Spinal cord (tissue), 10 donors: ENCODE measurements around the gene SAMD10. TPM values are rescaled to one million over a fixed set of nuclear protein-coding genes. Genes with fewer than 3 reads are reported as not detected.
"Not testable (repeated sequence)": the region's sequence is repeated elsewhere in the genome, so short reads cannot be mapped to it uniquely, and the experiment has no call there.

ENCODE experiments used
- DNase-seq, 6 donors: peaks; one replicate each; pipeline versions ENCODE4 v3.0.0 to v3.0.0-alpha.2; 2013 to 2015; ENCODE audit warnings: low spot score in 6 of 6, low read depth in 4 of 6
- H3K27ac ChIP-seq: one replicate; pipeline ENCODE4 v1.5.1; 2013; ENCODE audit warnings: low read depth, low read length, control low read depth
- H3K27me3 ChIP-seq: one replicate; pipeline ENCODE4 v1.6.1; 2013; ENCODE audit warnings: low read length; ENCODE audit not compliant: control insufficient read depth, insufficient read depth
- H3K36me3 ChIP-seq: one replicate; pipeline ENCODE4 v1.6.1; 2013; ENCODE audit warnings: low read length; ENCODE audit not compliant: control insufficient read depth, insufficient read depth
- H3K4me1 ChIP-seq: one replicate; pipeline ENCODE4 v1.6.1; 2013; ENCODE audit warnings: low read length; ENCODE audit not compliant: control insufficient read depth, insufficient read depth
- H3K4me3 ChIP-seq: one replicate; pipeline ENCODE4 v1.5.1; 2013; ENCODE audit warnings: low read depth, low read length, control low read depth
- H3K9me3 ChIP-seq: one replicate; pipeline ENCODE4 v1.6.1; 2013; ENCODE audit warnings: low read length; ENCODE audit not compliant: control insufficient read depth, insufficient read depth
- WGBS: methylation state at CpG from one replicate; pipeline ENCODE4 v1.1.5; 2013; ENCODE audit warnings: missing lambda C conversion rate; ENCODE audit not compliant: insufficient coverage; 5-methylcytosine and 5-hydroxymethylcytosine counted together
- polyA plus RNA-seq, 2 donors: library from polyadenylated mRNA; unstranded; fragments of 120-200 nt; gene quantifications; one replicate each; pipeline ENCODE4 v1.2.1, GENCODE V29; 2013; ENCODE audit not compliant: insufficient read length in 2 of 2
- total RNA-seq, 2 donors: library from RNA; depleted of rRNA in 1 of 2; stranded (reverse); fragments of 120-200 nt in 1 of 2; fragments of >200 nt in 1 of 2; gene quantifications; one replicate each; pipeline versions ENCODE4 v1.2.3 to v1.2.4, GENCODE V29; 2013 to 2014
- donor health status: healthy.

SAMD10 gene
- total and polyA plus RNA-seq, 4 donors, result 6.9 to 42.9 (median 24.1) TPM

DNA sequence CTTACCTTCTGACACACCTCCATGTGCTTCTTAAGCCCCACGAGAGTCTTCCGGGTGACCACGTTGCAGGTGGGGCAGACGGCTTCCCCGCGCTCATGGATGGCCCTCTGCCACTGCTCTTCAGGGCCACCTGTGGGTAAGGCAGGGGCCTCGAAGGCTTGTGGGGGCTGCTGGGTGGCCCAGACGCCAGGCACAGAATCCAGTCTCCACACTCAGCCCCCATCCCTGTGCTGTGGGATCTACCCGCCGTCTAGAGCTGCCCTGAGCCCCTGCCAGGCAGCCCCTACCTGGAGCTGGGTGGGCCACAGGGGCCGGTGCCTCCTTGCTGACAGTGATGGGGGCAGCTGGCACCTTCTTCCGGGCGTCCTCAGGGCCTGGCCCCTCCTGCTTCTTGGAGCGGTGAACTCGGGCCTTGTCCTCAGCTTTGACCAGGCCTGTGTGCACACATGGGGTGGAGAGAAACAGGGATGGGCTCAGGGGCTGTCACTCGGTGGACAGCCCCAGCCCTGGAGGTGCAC is 15.6 kb downstream of the SAMD10 start:
- H3K27me3 ChIP-seq, result no peaks in the 10 kb centered on the region
- H3K36me3 ChIP-seq, result peaks cover 89% of the 10 kb centered on the region
- H3K4me3 ChIP-seq, result no peak overlapping the region
- no peak for DNase-seq
- H3K27ac ChIP-seq, result no peak overlapping the region
- peaks cover 10% of the 10 kb centered on the region for H3K4me1 ChIP-seq
- H3K9me3 ChIP-seq, result no peaks in the 10 kb centered on the region
- WGBS, result 92% methylated on average over 15 of the region's 16 CpGs

DNA sequence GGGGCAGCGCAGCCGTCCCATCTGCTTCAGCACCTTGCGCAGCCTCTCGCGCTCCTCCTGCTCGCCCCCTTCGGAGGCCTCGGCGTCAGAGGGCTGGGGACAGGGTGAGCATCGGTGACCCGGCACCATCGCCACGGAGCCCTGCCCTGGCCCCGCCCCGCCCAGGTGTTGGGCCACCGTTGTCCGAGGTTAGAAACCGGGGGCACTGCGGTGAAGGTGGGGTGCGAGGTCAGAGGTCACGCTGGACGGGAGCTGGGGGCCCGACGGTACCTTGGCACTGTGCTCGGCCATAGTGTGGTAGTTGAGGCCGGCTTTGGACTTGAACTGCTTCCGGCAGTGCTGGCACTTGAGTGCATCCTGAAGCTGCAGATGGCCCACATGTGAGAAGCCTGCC is 16.1 kb downstream of the SAMD10 start:
- Histone ChIP-seq H3K4me3 (no peak overlapping the region), H3K27ac (no peak overlapping the region), H3K4me1 (peaks cover 5% of the 10 kb centered on the region), H3K36me3 (peaks cover 89% of the 10 kb centered on the region), H3K27me3 (no peaks in the 10 kb centered on the region), H3K9me3 (no peaks in the 10 kb centered on the region)
- no peak for DNase-seq
- WGBS, result 96% methylated on average over 27 of the region's 27 CpGs

DNA sequence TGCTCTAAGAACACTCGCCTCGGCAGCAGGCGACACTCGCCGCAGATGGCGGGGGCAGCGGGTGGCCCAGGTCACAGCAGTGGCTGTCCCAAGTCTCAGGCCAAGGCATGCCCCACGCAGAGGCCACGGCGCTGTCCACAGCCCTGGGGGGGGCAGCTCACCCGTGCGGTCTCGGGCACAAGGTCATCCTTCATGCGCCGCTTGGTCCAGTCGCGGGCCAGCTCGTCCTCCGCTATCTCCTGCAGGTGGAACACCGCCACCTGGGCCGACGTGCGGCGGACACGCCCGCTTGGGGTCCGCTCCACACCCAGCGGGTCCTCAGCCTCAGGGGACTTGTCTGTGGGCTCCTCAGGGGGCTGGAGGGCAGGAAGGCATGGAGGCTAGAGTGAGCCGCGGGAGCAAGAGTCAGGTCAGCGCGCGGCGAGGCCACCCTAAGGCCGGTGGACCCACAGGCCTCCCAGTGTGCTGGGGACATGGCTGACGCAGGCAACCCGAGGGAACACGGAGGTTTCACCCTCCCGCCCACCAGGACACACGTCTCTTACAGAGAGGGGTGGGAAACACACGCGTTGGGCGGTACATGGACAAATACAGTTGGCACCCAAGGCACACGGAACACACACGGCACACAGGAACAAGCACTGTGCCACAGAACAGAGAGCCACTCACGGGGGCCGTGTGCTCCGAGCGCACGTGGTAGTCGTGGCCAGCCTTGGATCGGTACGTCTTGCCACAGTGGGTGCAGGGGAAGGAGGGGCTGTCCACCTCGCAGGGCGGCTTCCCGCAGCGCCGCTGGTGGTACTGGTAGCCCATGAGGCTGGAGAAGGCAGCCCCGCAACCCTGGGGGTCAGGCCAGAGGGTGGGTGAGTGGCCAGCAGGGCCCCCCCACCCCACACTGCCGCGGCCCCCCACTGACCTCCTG is 16.8 kb downstream of the SAMD10 start:
- DNase-seq, result no peak
- Histone ChIP-seq H3K4me3 (no peak overlapping the region), H3K9me3 (no peaks in the 10 kb centered on the region), H3K36me3 (peaks cover 89% of the 10 kb centered on the region), H3K4me1 (peaks cover 5% of the 10 kb centered on the region), H3K27ac (no peak overlapping the region), H3K27me3 (no peaks in the 10 kb centered on the region)
- WGBS, result 94% methylated on average over 52 of the region's 61 CpGs

DNA sequence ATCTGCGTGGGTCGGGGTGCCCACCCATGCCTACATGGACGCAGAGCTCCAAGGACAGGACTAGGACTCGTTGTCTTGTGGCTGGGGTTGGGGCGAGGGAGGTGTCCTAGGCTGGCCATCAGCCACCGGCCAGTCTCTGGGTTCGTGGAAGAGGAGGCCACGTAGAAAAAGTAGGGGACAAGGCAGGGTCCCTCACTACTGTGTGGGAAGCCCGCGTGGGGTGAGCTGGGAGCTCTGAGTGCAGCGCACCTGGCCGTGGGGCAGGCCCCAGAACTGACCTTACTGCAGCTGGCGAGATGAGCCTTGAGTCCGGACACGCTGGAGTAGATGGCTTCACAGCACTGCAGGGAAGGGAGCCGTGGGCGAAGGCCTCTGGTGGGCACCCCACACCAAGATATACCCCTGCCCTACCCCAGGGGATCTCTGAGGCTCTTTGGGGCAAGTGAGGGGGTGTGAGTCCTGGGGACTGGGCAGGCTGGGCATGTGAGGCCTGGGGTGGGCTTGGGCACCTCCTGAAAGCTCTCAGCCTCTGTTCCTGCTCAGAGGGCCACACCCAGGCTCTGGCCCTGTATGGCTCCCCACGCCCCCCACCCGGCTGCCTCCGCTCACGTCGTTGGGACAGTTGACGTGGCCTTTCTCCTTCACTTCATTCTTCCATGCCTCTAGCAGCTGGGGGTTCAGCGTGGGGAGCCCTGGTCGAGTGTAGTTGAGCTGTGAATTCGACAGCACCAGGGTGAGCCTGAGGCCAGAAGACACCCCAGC is 17.6 kb downstream of the SAMD10 start:
- Histone ChIP-seq H3K27ac (no peak overlapping the region), H3K4me1 (peaks cover 13% of the 10 kb centered on the region), H3K9me3 (no peaks in the 10 kb centered on the region), H3K27me3 (no peaks in the 10 kb centered on the region), H3K36me3 (peaks cover 85% of the 10 kb centered on the region), H3K4me3 (no peak overlapping the region)
- DNase-seq, result no peak
- 94% methylated on average over 24 of the region's 26 CpGs for WGBS

DNA sequence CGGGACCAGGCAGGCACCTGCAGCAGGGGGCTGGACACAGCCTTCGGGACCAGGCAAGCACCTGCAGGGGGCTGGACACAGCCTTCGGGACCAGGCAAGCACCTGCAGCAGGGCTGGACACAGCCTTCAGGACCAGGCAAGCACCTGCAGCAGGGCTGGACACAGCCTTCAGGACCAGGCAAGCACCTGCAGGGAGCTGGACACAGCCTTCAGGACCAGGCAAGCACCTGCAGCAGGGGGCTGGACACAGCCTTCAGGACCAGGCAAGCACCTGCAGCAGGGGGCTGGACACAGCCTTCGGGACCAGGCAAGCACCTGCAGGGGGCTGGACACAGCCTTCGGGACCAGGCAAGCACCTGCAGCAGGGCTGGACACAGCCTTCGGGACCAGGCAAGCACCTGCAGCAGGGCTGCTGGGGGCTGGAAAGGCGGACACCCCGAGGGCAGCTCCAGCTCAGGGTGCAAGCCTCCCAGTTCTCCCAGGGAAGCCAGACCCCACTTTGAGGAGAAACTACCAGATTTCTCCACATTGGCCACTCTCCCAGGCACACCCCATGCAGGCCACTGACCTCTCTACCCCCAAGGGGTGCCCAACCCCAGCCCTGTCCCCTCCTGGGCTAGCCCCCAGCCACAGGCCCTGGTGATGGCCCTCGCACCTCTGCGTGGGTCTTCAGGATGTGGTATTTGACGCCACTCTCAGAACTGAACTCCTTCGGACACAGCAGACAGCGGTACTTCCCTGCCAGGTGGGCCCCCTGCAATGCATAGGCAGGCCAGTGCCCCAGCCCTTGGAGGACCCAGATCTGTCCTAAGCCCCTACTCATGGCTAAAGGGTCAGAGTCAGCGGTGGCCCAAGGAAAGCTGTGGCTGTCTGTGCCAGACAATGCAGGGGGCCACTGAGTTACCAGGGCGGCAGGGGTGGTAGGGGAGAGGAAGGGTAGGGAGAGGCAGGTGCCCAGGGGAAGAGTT is 18.5 kb downstream of the SAMD10 start:
- not testable (repeated sequence) for H3K27me3 ChIP-seq, H3K27ac ChIP-seq, H3K9me3 ChIP-seq, DNase-seq, H3K4me3 ChIP-seq
- Histone ChIP-seq H3K4me1 (peaks cover 17% of the 10 kb centered on the region), H3K36me3 (peaks cover 76% of the 10 kb centered on the region)
- 93% methylated on average over 15 of the region's 15 CpGs for WGBS

DNA sequence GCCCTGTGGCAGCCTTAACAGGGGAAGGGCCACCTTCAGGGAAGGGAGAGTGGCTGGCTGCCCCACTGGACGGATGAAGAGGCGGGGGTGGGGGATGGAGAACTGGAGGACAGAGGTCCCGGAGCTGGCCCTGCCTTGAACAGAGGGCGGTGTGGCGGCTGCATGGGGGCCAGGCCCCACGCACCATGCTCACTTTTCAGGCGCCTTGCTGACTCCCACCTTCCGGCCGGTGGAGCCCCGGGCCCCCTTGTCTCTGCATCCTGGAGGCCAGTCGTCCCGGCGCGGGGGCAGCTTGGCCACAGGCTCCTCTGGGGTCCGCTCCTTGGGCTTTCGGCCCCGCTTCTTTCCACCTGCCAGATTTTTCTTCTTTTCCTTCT is 19.8 kb downstream of the SAMD10 start:
- no peaks in the 10 kb centered on the region for H3K27me3 ChIP-seq
- no peak for DNase-seq
- H3K9me3 ChIP-seq, result no peaks in the 10 kb centered on the region
- peaks cover 24% of the 10 kb centered on the region for H3K4me1 ChIP-seq
- H3K4me3 ChIP-seq, result no peak overlapping the region
- WGBS, result 87% methylated on average over 16 of the region's 17 CpGs
- H3K36me3 ChIP-seq, result peaks cover 76% of the 10 kb centered on the region
- H3K27ac ChIP-seq, result no peak overlapping the region

DNA sequence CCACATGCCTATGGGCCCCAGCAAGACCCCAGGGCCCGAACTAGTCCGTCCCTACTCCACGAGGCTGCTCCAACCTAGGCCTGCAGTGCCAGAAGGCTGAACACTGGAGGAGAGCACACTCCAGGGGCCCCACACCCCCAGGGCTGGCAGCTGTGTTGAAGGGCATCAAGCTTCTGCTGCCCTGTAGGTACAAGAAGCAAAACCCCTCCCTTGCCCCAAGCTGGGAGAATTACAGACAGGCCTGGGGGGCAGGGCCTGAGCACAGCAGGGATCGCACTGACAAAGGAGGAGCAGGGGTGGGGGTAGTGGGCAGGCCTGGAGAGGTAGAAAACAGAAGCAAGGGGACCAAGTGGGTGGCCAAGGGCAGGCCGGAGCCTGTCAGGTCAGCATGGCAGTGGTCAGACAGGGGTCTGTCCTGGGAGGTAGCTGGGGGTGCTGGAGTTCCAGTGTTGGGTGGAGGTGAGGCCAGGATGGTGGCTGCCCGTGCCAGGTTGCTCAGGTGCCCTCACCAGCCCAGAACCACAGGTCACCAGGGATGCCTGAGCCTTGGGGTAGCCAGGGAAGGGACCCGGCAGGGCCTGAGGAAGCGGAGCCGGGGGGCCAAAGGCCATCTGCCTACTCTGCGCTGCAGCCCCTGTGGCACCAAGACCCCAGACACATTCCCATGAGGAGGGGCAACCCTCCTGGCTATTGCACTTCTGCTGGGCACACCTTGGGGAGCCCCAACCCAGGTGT is 20.3 kb downstream of the SAMD10 start:
- DNase-seq, result no peak
- H3K27me3 ChIP-seq, result no peaks in the 10 kb centered on the region
- no peak overlapping the region for H3K27ac ChIP-seq
- H3K36me3 ChIP-seq, result peaks cover 76% of the 10 kb centered on the region
- no peak overlapping the region for H3K4me3 ChIP-seq
- H3K4me1 ChIP-seq, result peaks cover 29% of the 10 kb centered on the region
- H3K9me3 ChIP-seq, result no peaks in the 10 kb centered on the region
- WGBS, result 68% methylated on average over 10 of the region's 10 CpGs

DNA sequence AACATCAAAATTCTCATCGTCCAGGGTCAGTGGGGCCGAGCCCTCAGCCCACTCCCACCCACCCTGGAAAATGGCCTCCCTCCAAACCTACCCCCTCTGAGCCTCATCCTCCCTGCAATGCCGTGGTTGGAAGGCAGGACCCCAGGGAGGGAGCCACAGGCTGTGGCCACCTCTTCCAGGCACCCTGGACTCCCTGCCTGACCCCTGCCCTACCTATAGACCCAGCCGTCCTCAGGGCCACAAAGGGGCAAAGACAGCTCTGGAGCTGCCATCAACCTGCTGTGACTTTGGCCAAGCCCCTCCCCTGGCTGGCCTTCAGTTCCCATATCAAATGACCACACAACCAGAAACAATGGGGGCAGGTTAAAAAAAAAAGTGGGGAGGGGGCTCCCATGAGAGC is 21.0 kb downstream of the SAMD10 start:
- H3K9me3 ChIP-seq, result no peaks in the 10 kb centered on the region
- H3K27me3 ChIP-seq, result no peaks in the 10 kb centered on the region
- no peak overlapping the region for H3K4me3 ChIP-seq
- 59% methylated on average over 4 of the region's 4 CpGs for WGBS
- H3K36me3 ChIP-seq, result peaks cover 76% of the 10 kb centered on the region
- H3K27ac ChIP-seq, result no peak overlapping the region
- DNase-seq, result no peak
- peaks cover 36% of the 10 kb centered on the region for H3K4me1 ChIP-seq
